ENCODE data around the gene ACSS3.

DNA sequence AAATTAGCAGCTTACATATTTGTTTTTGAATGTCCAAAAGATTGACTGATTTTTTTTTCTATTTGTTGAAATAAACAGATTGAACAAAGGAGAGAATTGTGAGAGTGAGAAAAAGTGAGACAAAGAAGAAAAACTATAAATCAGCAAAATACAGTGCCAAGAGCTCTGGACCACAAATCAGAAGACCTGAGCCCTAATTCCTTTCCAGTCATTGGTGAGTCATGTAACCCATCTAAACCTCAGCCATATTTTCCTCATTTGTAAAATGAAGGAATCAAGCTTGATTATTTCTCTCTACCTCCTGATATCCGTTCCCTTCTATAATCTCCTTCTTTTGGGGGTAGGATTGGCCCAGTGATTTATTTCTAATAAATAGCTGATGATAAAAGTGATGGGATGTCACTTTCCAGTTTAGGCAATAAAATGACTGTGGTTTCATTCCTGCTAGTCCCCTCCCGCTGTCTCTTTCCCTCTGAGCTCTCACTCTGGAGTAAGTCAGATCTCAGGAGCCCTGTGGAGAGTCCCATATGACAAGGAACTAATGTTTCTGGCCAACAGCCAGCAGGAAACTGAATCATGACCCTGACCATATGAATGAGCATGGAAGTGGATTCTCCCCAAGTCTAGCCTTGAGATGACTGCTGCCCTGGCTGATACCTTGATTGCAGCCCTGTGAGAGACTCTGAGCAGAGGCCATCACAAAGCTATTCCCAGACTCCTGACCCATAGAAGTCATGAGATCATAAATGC lies 218.9 kb downstream of the ACSS3 start:
- TF ChIP-seq, protein P1, sequence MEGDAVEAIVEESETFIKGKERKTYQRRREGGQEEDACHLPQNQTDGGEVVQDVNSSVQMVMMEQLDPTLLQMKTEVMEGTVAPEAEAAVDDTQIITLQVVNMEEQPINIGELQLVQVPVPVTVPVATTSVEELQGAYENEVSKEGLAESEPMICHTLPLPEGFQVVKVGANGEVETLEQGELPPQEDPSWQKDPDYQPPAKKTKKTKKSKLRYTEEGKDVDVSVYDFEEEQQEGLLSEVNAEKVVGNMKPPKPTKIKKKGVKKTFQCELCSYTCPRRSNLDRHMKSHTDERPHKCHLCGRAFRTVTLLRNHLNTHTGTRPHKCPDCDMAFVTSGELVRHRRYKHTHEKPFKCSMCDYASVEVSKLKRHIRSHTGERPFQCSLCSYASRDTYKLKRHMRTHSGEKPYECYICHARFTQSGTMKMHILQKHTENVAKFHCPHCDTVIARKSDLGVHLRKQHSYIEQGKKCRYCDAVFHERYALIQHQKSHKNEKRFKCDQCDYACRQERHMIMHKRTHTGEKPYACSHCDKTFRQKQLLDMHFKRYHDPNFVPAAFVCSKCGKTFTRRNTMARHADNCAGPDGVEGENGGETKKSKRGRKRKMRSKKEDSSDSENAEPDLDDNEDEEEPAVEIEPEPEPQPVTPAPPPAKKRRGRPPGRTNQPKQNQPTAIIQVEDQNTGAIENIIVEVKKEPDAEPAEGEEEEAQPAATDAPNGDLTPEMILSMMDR (IDR thresholded peaks at IDR 0.05) = no peak
- TF ChIP-seq EP300 (IDR thresholded peaks at IDR 0.05) (no peak), POLR2A (IDR thresholded peaks at IDR 0.05) (no peak)
